Measurements from ENCODE around the gene NISCH. TPM values are rescaled to one million over a fixed set of nuclear protein-coding genes. Genes with fewer than 3 reads are reported as not detected.

NISCH gene
- total RNA-seq, 6 experiments from 2014 or later = 19.7 to 51.9 (median 30.6) TPM

- Histone ChIP-seq H3K9me3 (no peaks in the 10 kb centered on the region), H3K27me3 (no peaks in the 10 kb centered on the region), H3K36me3 (peaks cover 0 to 40% (median 14%) of the 10 kb centered on the region in 4 donors), H3K4me1 (peaks cover 0 to 27% (median 10%) of the 10 kb centered on the region in 4 donors), H3K4me3 (no peak overlapping the region), H3K27ac (no peak overlapping the region)
- DNase-seq (peak in 1 of 3 donors; percentile 30), ATAC-seq (no peak)
- TF ChIP-seq CTCF (IDR thresholded peaks at IDR 0.05) (no peak), POLR2A (IDR thresholded peaks at IDR 0.05) (no peak)
- intact Hi-C loops (cut with DNase I) = no loop called here
- WGBS (ENCODE audit: insufficient coverage, low coverage, low lambda C conversion rate, missing lambda C conversion rate) = 62% methylated on average over 2 of the region's 8 CpGs
Observed at GRCh38 chr3:52408466-52408865, 46.9 kb upstream of the NISCH start.

GRCh38 chr3:52415800-52416199, 39.6 kb upstream of the NISCH start:
- Histone ChIP-seq H3K36me3 (no peaks in the 10 kb centered on the region), H3K4me3 (no peak overlapping the region), H3K27me3 (no peaks in the 10 kb centered on the region), H3K4me1 (peaks cover 0 to 16% (median 7%) of the 10 kb centered on the region in 4 donors), H3K27ac (no peak overlapping the region), H3K9me3 (no peaks in the 10 kb centered on the region)
- DNase-seq = no peak
- ATAC-seq = no peak
- intact Hi-C loops (cut with DNase I) = no loop called here
- TF ChIP-seq POLR2A (IDR thresholded peaks at IDR 0.05) (no peak), CTCF (IDR thresholded peaks at IDR 0.05) (no peak)
- 89% methylated on average over 3 of the region's 3 CpGs for WGBS (ENCODE audit: insufficient coverage, low coverage, low lambda C conversion rate, missing lambda C conversion rate)

- no peak for ATAC-seq
- no peaks in the 10 kb centered on the region for H3K4me1 ChIP-seq
- H3K4me3 ChIP-seq = no peak overlapping the region
- H3K36me3 ChIP-seq = no peaks in the 10 kb centered on the region
- intact Hi-C loops (cut with DNase I) = no loop called here
- TF ChIP-seq POLR2A (IDR thresholded peaks at IDR 0.05) (no peak), CTCF (IDR thresholded peaks at IDR 0.05) (no peak)
- WGBS (ENCODE audit: insufficient coverage, low coverage, low lambda C conversion rate, missing lambda C conversion rate) = no CpG with 5 or more reads among the region's 2 CpGs
- no peaks in the 10 kb centered on the region for H3K9me3 ChIP-seq
- H3K27ac ChIP-seq = no peak overlapping the region
- no peak for DNase-seq
- no peaks in the 10 kb centered on the region for H3K27me3 ChIP-seq
Observed at GRCh38 chr3:52420388-52420787, 35.0 kb upstream of the NISCH start.

- H3K27me3 ChIP-seq = no peaks in the 10 kb centered on the region
- H3K36me3 ChIP-seq = no peaks in the 10 kb centered on the region
- peak in 1 of 3 donors; percentile 15 for DNase-seq
- no peak overlapping the region for H3K4me3 ChIP-seq
- 94% methylated on average over 3 of the region's 3 CpGs for WGBS (ENCODE audit: insufficient coverage, low coverage, low lambda C conversion rate, missing lambda C conversion rate)
- H3K4me1 ChIP-seq = no peaks in the 10 kb centered on the region
- intact Hi-C loops (cut with DNase I) = no loop called here
- no peak overlapping the region for H3K27ac ChIP-seq
- ATAC-seq = peak in 1 of 4 donors; percentile 11
- H3K9me3 ChIP-seq = no peaks in the 10 kb centered on the region
- TF ChIP-seq CTCF (IDR thresholded peaks at IDR 0.05) (no peak), POLR2A (IDR thresholded peaks at IDR 0.05) (no peak)
Observed at GRCh38 chr3:52422669-52423068, 32.7 kb upstream of the NISCH start.

GRCh38 chr3:52423173-52423572, 32.2 kb upstream of the NISCH start:
- Histone ChIP-seq H3K27me3 (no peaks in the 10 kb centered on the region), H3K36me3 (no peaks in the 10 kb centered on the region), H3K4me1 (no peaks in the 10 kb centered on the region), H3K4me3 (no peak overlapping the region), H3K27ac (no peak overlapping the region), H3K9me3 (no peaks in the 10 kb centered on the region)
- ATAC-seq = no peak
- TF ChIP-seq POLR2A (IDR thresholded peaks at IDR 0.05) (no peak), CTCF (IDR thresholded peaks at IDR 0.05) (no peak)
- DNase-seq = peak in 1 of 3 donors; percentile 15
- 71% methylated on average over 5 of the region's 5 CpGs for WGBS (ENCODE audit: insufficient coverage, low coverage, low lambda C conversion rate, missing lambda C conversion rate)
- intact Hi-C loops (cut with DNase I) = no loop called here

Data from right lobe of liver (tissue), 6 donors.